GM12801 (cell line): ENCODE data around the gene INAFM2.

Experiments
- CTCF ChIP-seq: IDR thresholded peaks from one replicate; pipeline ENCODE4 v1.5.1; 2011; ENCODE audit warnings: control low read depth; ENCODE audit not compliant: insufficient read length; ENCODE audit errors: extremely low read depth

The INAFM2 gene

GRCh38 chr15:40365016-40365415 is 41.5 kb downstream of the INAFM2 start:
- no peak for TF ChIP-seq CTCF

- TF ChIP-seq CTCF: no peak
Measured at GRCh38 chr15:40365624-40366456, 42.3 kb downstream of the INAFM2 start.

DNA sequence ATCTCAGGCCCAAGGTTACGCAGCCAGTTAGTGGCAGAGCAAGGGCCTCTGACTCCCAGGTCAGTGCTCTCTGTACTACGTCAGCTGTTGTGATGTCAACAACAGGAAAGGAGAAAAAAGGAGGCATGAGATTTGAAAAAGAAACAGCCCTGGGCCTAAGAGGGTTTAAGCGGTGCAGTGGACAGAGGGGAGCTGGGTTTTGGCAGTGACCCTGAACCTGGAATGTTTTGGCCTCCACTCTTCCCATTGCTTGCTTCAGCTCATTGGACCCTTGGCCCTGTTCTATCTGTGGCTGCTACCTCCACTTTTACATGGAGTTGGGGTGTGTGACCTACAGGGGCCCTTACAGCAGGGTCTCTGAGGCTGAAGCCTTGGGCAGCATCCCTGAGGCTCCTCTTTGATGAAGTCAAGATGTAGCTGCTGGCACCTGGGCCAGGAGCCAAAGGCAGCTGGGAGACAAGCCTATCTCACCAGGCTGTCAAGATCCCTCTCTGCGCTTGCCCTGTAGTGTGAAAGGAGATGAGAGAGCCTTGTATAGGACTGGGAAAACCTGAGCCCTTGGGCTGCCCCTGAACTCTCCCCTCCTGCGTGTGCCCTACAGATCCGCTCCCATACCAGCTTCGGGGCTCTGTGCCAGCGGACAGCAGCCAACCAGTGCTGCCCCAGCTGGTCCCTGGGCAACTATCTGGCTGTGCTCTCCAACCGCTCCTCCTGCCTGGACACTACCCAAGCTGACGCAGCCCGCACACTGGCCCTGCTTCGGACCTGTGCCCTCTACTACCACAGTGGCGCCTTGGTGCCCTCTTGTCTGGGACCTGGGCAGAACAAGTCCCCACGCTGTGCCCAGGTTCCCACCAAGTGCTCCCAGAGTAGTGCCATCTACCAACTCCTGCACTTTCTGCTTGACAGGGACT is 43.2 kb downstream of the INAFM2 start:
- no peak for TF ChIP-seq CTCF

DNA sequence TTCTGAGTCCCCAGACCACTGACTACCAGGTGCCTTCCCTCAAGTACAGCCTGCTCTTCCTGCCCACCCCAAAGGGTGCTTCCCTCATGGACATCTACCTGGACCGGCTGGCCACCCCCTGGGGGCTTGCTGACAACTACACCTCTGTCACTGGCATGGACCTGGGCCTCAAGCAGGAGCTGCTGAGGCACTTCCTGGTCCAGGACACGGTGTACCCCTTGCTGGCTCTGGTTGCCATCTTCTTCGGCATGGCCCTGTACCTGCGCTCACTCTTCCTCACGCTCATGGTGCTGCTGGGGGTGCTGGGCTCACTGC is 43.8 kb downstream of the INAFM2 start:
- no peak for TF ChIP-seq CTCF

DNA sequence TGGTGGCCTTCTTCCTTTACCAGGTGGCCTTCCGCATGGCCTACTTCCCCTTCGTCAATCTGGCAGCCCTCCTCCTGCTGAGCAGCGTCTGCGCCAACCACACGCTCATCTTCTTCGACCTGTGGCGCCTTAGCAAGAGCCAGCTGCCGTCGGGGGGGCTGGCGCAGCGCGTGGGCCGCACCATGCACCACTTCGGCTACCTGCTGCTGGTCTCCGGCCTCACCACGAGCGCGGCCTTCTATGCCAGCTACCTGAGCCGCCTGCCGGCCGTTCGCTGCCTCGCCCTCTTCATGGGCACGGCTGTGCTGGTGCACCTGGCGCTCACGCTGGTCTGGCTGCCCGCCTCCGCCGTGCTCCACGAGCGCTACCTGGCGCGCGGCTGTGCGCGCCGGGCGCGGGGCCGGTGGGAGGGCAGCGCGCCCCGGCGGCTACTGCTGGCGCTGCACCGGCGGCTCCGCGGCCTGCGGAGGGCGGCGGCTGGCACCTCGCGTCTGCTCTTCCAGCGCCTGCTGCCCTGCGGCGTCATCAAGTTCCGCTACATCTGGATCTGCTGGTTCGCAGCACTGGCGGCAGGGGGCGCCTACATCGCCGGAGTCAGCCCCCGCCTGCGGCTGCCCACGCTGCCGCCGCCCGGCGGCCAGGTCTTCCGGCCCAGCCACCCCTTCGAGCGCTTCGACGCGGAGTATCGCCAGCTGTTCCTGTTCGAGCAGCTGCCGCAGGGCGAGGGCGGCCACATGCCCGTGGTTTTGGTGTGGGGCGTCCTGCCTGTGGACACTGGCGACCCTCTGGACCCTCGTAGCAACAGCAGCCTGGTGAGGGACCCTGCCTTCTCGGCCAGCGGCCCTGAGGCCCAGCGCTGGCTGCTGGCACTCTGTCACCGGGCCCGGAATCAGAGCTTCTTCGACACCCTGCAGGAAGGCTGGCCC is 44.5 kb downstream of the INAFM2 start:
- TF ChIP-seq CTCF: no peak

GRCh38 chr15:40368719-40369473 is 45.4 kb downstream of the INAFM2 start:
- TF ChIP-seq CTCF: no peak
